Fibroblast of skin of left quadriceps (primary cell): Measurements from ENCODE around the gene CNTNAP4.

ENCODE experiments used
- DNase-seq, 2 experiments: peaks; one replicate each; pipeline ENCODE4 v3.0.0-alpha.2; 2013; ENCODE audit warnings: low read depth in 2 of 2

Gene CNTNAP4

DNA sequence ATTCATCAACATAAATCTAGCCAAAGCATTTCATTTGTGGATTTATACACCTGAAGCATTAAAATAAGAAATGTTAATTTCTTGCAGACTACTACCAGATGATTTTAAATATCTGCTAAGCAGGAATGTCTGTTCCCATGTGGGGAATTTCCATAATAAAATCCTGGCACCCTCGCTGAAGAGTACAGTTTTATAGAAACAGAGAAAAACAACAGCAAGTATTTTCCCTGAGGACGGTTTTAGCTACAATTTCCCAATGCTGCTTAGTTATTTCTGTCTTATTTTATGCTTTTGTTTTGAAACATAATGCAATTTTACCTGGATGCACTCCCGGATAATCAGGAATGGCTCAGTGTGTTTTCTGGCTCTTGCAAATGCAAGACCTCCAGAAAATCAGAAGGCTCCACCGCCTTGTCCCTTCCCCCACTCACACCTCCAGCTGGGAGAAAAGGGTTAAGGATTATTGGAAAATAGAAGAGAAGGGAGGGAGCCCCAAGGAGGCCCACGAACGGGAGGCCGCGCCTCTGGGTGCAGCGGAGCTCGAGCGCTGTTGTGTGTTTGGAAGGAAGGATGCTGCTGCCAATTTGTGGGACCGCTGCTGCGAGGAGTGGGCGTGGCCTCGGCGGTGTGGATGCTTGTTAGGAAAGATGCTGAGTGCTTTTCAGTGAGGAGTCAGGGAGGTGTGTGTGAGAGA, at the start of gene CNTNAP4:
CNTNAP4 (plus strand) TSS at position 657 of the 694 bp plus-strand sequence. CDS start 262 bp downstream, outside the sequence.
- DNase-seq, result no peak

DNA sequence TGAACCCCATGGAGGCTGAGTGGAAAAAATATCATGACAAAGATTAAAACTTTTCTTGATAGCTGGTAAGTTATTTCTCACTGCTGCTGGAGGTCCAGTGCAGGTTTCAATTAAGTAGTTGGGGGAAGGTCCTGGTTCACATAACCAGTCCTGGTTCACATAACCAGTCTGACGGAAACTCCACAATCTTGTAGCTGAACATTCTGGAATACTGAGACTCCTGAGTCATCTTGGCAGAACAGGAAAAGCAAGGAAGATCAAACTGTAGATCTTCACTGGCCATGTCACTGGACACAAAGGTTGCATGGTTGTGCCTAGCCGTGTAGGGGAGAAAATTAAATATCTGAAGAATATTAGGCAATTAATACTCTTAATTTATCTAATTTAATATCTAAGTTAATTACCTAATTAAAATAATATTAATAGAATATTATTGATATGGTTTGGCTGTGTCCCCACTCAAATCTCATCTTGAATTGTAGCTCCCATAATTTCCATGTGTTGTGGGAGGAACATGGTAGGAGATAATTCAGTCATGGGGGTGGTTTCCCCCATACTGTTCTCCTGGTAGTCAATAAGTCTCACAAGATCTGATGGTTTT, 48.6 kb upstream of the CNTNAP4 start:
- no peak for DNase-seq

DNA sequence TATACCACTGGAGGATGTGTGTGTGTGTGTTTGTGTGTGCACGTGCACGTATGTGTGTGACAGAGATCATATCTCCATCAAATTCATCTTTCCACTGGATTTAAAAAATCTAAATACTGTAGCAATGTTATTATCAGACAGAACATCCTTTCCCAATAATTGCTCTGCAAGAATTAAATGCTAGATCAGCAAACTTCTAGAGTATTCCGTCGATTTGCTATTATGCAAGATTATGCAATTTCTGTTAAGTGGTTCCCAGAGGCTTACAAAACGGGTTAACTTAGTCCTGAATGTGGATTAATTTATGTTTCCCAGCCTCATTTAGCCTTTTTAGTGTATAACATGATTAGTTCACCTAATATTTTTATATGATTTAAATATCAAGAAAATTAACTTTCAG, 44.5 kb upstream of the CNTNAP4 start:
- DNase-seq, result no peak

DNA sequence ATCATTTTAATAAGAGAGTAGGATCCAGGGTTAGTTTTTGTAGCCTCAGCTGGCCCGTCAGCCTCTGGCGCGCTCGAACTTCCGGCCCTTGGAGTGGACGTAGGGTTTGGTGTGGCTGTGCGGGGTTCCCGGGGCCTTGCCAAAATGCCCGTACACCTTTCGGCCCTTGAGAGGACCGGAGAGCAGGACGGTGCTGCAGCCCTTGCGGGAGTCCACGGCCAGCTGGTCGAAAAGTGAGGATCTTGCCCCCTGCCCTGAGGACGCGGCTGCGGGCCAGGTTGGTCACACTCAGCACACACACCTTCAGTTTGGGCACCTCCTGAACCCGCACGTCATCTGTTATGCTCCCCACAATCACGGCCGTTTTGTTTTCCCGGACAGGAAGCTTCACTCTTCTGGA, 42.2 kb upstream of the CNTNAP4 start:
- DNase-seq, result no peak

DNA sequence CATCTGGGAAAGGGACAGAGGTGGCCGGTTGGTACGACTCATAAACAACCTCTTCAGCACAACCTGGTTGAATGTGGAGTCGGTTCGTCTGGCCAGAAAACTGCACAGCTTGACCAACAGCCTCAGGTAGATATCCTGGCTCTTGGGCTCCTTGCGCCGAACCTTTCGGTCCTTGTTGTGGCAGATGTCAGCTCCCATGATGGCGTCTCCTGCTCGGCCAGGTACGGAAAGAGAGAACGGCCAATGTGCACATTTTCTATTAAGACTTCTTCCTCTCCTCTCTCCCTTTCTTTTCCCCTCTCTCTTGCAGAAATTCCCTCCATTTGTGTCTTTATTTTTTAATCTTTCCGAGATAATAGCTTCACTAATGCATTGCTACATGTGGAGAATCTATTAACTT, 41.8 kb upstream of the CNTNAP4 start:
- no peak for DNase-seq

DNA sequence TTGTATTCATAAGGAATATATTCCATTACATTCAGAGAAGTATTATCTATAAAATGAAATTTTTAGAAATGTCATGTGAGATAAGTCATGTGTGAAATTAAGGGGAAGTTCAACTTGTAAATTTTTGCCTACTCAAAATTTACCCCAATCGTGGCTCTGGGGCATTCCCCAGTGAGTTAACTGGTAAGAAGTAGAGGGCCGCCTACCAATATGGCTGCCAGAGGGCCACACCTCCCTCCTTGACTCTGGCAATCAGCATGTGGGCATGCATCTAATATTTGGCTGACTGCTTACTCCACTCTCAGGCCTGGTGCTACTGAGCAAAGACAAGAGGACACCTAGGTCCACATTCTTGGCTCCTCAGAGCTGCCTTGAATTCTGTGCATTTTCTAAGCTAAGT, 39.7 kb upstream of the CNTNAP4 start:
- no peak for DNase-seq

DNA sequence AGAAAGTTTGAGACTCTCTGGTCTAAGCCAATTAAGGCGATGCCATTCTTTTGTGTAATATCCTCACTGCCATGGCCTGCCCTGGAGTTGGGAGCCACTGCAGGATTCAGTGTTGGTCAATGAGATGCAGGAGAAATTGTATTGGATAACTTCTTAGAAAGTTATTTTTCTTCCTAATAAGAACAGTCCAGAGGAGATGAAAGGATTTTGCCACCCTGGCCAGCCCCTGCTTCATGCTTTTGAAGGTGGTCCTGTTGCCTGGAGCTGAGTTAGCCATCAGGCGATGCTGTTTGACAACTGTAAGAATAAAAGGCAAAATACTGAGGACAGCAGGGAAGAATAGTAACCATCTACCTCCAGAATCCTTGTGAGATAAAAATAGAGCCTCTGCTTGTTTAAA, 35.4 kb upstream of the CNTNAP4 start:
- no peak for DNase-seq

DNA sequence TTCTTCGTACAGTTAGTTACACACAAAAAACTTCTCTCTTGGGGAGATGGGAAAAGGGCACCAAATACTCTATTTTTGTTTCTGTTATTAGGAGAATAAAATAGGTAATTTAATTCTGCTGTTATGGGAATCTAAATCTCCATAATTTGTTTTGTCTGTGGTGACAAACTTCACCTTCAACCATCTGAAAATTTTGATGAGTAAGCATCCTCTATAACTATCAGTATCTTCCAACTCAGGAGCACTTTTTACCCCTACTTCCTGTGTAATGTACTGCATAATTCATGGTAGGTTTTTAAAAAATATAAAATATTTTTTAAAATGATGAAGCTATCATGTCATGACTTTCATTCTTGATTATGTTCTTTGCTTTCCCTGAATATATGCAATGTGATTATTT, 33.6 kb upstream of the CNTNAP4 start:
- DNase-seq, result no peak

DNA sequence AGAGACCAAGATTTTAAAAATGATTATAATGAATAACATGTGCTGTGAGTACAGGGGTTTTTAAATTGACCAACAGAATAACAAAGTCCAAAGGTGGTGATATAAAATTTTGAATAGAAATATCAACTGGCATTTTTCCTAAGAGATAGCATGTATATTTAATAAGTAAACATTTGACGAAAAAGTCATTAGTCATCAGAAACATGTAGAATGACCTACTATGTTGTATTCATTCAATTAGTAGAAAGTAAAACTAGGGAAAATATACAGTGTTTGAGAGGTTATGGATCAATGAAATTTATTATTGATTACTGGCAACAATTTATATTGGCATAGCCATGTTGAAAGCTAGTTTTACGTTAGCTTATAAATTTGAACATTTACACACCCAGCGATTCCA, 30.6 kb upstream of the CNTNAP4 start:
- DNase-seq, result no peak

DNA sequence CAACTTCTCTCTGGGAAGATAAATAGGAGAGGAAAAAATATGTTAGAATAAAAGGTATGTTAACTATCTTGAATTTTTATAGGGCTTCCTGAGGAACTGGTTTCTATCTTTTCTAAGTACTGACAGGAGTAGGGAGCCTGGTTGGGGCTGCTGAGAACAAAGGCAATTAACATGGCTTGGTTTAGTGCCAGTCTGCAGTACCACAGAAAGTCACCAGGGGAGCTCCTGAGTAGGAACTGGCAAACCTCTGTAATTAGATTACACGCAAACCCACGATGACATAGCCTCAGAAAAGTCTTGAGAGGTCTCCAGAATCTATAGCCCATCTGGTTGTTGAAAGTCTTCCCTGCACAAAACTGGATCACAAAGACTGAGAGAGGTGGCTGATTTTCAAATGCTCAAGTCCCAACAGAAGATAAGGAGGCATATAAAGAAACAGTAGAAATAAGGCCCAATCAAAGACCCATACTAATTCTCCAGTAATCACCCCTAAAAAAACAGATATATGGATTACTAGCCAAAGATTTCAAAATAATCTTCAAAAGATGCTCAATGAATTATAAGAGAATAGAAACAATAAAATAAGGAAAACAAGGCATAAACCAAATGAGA, 11.7 kb upstream of the CNTNAP4 start:
- DNase-seq, result no peak

DNA sequence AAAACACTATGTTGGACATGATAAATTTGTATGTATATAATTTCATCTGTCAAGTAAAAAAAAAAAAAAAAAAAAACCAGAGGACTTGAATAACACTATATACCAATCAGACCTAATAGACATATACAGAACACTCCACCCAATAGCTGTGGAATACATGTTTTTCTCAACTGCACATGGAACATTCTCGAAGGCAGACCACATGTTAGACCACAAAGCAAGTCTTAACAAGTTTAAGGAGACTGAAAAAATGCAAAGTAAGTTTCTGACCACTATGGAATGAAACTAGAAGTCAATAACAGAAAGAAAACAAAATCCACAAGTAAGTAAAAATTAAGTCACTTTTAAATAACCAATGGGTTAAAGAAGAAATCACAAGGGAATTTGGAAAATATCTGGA, 8.4 kb upstream of the CNTNAP4 start:
- DNase-seq, result no peak

DNA sequence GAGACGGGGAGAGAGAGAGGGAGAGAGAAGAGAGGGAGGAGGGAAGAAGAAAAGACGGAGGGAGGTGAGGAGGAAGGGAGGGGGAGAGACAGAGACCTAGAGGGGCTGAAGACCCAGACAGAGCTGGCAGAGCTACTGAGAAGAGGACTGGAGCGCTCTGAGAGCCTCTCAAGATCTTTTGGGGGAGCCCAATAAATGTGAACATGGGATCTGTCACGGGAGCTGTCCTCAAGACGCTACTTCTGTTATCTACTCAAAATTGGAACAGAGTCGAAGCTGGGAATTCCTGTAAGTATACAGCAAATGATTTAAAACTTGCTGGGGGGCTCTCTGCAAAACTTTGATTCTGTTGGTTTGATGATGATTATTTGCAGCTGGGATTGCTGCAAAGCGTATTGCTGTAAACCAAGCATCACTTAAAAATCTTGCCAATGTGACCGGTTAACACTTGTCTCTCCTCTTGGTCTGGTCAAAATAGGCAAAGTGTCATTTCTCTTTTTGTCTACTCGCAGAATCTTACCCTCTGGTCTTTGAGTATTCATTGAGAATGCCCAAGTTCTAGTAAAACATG, 344 bp downstream of the CNTNAP4 start:
- DNase-seq, result no peak

DNA sequence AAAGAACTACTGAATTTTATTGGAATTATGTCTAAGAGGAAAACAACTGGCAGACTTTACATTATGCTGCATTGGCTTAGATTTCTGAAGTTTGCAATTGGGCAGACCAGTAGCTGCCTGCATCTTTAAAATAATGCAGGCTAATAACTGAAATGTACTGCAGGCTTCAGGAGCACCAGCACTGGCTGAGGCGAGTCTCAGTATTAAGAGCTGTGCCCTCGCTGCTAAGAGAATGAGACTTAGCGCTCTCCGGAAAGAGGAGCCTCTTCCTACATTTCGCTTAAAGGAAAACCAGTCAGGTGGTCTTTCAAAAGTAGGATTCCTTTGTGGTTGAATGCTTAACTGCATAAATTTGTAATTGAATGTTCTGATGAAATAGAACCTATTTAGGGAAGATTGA, 885 bp downstream of the CNTNAP4 start:
- no peak for DNase-seq

DNA sequence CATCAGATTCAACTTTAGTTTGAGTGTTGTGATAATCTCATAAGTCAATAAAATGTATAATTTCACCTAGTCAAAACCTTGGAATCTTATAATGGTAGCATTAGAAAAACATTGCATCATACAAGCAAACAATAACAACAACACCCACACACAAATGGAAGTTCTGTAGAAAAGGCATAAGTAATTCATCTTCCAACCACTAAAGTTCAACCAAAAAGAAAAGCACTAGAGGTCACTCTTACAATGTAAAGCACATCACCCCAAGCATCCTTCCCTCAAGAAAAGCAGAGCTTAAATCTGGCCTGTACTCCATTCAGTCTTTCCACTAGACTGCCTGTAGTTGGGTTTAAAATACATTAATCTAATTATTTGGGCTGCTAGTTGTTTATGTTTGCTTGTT, 1.8 kb downstream of the CNTNAP4 start:
- peak in 1 of 2 experiments; percentile 19 for DNase-seq

DNA sequence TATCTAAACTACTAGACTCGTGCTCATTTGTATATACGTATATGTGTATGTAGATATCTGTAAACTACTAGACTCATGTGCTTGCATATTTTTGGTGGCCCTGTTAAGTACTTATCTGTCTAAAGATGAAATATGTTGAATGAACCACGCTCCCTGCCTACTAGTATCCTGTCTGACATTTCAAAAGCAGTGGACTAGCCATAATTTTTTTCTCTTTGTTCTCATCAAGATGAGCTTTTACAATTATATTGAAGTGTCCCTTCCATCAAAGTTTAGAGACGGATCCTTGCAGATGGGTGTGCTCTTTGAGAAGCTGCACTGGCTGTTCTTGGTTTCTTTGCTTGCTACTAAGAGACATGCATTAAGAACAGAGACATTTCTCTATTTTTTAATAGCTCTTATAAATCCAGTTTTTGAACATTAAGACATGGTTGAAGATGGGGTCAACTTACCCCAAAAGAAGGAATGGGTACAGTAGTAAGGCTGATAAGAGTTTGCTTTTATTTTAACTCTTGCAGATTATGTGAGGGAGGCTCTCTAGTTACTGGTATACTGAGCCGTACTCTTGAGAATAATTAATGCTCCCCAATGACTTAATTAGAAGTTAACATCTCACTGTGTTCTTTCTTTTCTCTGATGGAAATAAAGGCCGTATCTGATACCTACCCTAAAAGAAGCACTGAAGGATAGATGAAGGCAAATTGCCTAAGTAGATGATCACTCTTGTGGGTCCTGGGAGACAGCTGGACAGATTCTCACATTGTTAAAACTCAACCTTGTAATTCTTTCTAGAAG, 3.4 kb downstream of the CNTNAP4 start:
- no peak for DNase-seq

DNA sequence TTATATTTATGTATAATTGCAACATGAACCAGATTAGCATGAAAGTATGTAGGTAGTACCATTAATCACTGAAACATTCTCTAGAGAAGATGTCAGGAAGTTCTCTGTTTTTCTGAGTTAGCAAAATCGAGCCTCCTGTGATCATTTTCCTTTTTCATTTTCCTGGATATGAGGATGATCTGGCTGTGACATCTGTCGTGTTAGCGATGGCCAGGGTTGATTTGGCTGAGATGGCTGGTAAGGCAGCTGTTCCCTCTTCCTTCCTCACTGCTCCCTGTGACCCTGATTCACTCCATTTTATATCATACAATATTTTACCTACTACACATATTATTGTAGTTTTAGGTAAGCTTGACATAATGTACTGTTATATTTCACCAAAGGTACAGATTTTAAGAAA, 10.3 kb downstream of the CNTNAP4 start:
- no peak for DNase-seq

DNA sequence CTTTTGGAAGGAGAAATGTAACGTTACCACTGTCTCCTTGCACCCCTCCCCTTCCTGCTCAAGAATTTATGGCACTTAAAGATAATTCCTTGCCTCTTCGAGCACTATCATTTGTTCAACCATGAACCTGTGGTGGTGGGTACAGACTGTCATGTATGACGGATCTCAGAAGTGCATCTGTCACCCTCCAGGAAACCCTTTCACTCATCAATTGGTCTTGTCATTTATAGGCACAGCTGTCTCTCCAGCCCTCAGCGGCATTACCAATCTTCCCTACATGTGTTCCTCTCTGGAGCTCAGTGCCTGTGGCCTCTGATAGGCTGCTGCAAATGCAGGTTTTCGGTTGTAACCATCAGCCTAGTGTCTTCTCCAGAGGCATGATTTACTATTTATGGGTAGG, 15.0 kb downstream of the CNTNAP4 start:
- DNase-seq, result no peak

DNA sequence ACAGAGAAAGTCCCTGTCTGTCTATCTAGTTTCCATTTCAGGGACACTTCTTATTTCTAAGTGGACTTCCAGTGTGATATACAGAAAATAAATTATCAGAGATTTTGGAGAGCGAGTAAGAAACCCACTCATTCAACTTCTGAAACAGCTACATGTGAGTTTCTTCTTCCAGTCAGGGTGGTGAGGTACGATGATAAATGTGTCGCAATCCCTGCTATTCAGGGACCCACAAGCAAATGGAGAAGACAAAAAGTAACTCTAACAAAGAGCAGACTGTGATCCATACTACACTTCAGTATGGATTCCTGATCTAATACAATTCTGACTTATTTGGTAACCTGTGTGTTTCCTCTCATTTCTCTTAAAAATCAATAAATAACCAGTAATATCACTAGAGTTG, 16.8 kb downstream of the CNTNAP4 start:
- DNase-seq, result peak in 1 of 2 experiments; percentile 4

DNA sequence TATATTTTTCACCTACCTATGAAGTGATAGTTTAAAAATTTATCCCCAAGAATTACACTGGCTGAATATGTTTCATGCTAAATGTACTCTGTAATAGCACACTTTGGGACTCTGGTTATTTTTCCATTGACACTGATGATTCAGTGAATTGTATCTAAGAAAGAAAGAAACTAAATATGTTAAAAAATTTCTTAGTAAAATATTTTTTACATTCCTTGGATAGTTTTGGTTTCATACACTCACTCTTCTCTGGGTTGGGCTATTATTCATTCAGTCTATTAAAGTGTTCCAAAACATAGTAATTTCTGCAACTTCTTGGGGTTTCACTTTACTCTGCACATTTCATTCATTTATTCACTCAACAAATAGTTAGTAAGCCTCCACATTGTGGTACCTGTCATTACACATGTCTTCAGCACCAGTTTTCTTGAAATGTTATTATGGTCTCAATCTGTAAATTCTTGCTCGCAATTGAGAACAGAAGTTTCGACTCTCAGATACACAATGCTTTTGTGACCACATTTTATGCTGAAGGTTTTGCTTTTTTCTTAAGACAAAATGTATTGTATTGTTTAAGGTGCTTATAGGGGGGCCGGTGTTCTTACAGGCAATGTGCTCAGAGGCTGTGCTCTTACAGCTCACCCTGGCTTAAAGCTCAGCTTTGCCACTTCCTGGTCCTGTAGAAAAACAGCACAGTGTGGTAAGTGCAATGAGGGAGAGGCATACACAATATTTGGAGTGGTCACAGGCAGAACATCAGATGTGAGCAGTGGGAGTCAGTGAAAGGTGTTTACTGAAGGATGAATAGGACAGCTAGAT, 17.4 kb downstream of the CNTNAP4 start:
- peak; percentile 39 to 44 for DNase-seq

DNA sequence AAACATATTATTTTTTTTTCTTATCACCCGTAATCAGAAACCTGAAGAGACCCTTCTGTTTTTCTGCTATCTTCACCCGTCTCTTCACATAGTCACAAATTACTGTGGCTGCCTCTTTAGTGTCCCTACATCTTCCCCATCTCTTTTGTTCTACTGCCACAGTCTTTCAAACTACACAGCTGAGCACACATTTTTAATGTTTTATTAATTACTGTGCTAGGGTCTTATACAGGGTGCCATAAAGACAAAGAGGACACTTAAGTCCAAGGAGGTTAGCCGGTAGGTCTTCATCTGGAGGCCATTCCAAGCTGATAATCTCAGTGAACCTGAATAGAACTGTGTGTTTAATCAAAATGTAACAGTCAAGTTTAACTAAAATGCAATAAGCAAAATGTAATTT, 20.7 kb downstream of the CNTNAP4 start:
- DNase-seq, result no peak

DNA sequence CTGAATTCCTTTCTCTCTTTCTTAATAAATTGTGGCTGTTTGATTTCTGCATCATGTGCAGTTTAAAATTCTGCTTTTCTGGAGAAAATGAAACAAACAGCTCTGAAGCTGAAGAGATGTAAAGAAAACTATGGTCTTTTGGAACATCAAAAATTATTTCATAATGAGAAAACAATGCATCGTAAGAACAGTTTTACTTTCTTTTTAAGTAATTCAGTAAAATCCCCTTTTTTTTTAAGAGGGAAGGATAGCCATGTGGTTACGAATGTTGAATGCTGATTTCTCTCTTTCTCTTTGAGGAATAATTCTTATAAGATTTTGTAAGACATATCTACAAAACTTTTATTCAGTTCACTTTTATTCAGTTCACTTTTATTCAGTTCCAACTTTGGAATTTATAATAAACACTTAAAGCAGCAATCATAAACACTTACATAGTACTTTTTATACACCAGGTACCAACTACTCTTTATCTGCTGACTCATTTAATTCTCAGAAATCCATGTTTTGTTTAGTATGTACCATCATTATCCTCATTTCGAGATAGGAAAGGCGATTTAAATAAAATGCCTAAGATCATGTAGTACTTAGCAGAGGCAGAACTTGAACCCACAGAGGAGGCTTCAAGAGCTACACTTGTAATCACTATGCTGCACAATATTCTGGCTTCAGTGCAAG, 26.6 kb downstream of the CNTNAP4 start:
- no peak for DNase-seq
